K562 (cell line): ENCODE data around the gene FBXW10B. TPM values are rescaled to one million over a fixed set of nuclear protein-coding genes. Genes with fewer than 3 reads are reported as not detected.
"Not testable (repeated sequence)": the region's sequence is repeated elsewhere in the genome, so short reads cannot be mapped to it uniquely, and the experiment has no call there.

ENCODE experiments used
- ATAC-seq: fragments of 200-7000 bp; cut with Tn5 transposase; 3 replicates; pipeline ENCODE4 v1.9.1; 2020; ENCODE audit warnings: moderate library complexity
- BruUV-seq: library from RNA; stranded (reverse); fragments of 400-500 nt; replicated peaks from 2 replicates; lab custom pipeline; 2021; lab: Mats Ljungman, UMichigan
- CTCF ChIA-PET: fragments of 300-600 bp; formaldehyde crosslinking; extraction: SDS; loops from one replicate; lab custom pipeline; 2021; ENCODE audit warnings: low intra/inter-chr PET ratio; lab: Yijun Ruan, JAX
- POLR2A ChIA-PET: fragments of 300-600, 350-650 bp; sonication (Branson Sonifier 250); formaldehyde crosslinking; extraction: SDS; loops from one replicate; lab custom pipeline; 2021; ENCODE audit warnings: antibody characterized with exemption, inconsistent platforms; lab: Yijun Ruan, JAX
- DNase-seq, 4 experiments: peaks; one replicate each; pipeline versions ENCODE4 v3.0.0 to v3.0.0-alpha.2; 2011 to 2018; ENCODE audit warnings: low spot score in 3 of 4, mixed read lengths in 3 of 4; ENCODE audit errors: extremely low read depth in 1 of 4
- FAIRE-seq: peaks from 2 replicates; lab custom pipeline; 2011; peaks lifted over from hg19 to GRCh38; lab: Jason Lieb, UNC
- H2AFZ ChIP-seq: 2 replicates; pipeline ENCODE4 v1.6.0; 2011; ENCODE audit warnings: low read depth, low read length, control low read depth, inconsistent platforms
- H3K27ac ChIP-seq: fragments of 200-600 bp; 3 replicates; pipeline ENCODE4 v1.8.0; 2011; ENCODE audit warnings: low read depth, mild to moderate bottlenecking, control low read depth, inconsistent platforms, low read length, moderate library complexity, mixed read lengths; ENCODE audit errors: extremely low read depth
- H3K27me3 ChIP-seq, 2 experiments: fragments of 300-600 bp in 1 of 2; 2 replicates in 1 of 2; 3 replicates in 1 of 2; pipeline versions ENCODE4 v1.6.0 to v1.8.0; 2011; ENCODE audit warnings: inconsistent platforms in 2 of 2, low read length in 2 of 2, mild to moderate bottlenecking in 1 of 2, mixed read lengths in 1 of 2, moderate library complexity in 1 of 2; ENCODE audit not compliant: control insufficient read depth in 2 of 2, insufficient read depth in 2 of 2
- H3K36me3 ChIP-seq: fragments of 300-600 bp; 3 replicates; pipeline ENCODE4 v1.8.0; 2011; ENCODE audit warnings: mild to moderate bottlenecking, low read length, inconsistent platforms; ENCODE audit not compliant: control insufficient read depth, insufficient read depth
- H3K4me1 ChIP-seq, 2 experiments: fragments of 200-600 bp in 1 of 2; replicated peaks in 1 of 2; 2 replicates in 1 of 2; 3 replicates in 1 of 2; pipeline versions ENCODE4 v1.5.1 to v1.8.0; 2011; ENCODE audit warnings: inconsistent platforms in 2 of 2, low read length in 2 of 2, mild to moderate bottlenecking in 1 of 2, mixed read lengths in 1 of 2, moderate library complexity in 1 of 2; ENCODE audit not compliant: control insufficient read depth in 2 of 2, insufficient read depth in 2 of 2
- H3K4me2 ChIP-seq: 2 replicates; pipeline ENCODE4 v1.6.1; 2011; ENCODE audit warnings: low read length, control low read depth, inconsistent platforms, mixed read lengths; ENCODE audit not compliant: insufficient read depth
- H3K4me3 ChIP-seq: fragments of 200-600 bp; sonication (generic), shearing (Covaris generic); 2 replicates; pipeline ENCODE4 v1.5.1; 2016; ENCODE audit warnings: control low read depth, inconsistent platforms
- H3K79me2 ChIP-seq: fragments of 200-600 bp; 3 replicates; pipeline ENCODE4 v1.8.0; 2011; ENCODE audit warnings: low read length, inconsistent platforms; ENCODE audit not compliant: control insufficient read depth, insufficient read depth
- H3K9ac ChIP-seq, 2 experiments: 2 replicates each; pipeline versions ENCODE4 v1.6.0 to v1.6.1; 2011; ENCODE audit warnings: low read depth in 2 of 2, low read length in 2 of 2, control low read depth in 1 of 2, inconsistent platforms in 1 of 2, mild to moderate bottlenecking in 1 of 2, mixed read lengths in 1 of 2; ENCODE audit not compliant: insufficient read depth in 1 of 2
- H3K9me1 ChIP-seq: one replicate; pipeline ENCODE4 v1.6.0; 2011; ENCODE audit warnings: inconsistent platforms, mild to moderate bottlenecking, low read length, moderate library complexity; ENCODE audit not compliant: control insufficient read depth, insufficient read depth
- H3K9me3 ChIP-seq: replicated peaks from 2 replicates; pipeline ENCODE4 v1.5.1; 2011; ENCODE audit warnings: low read depth, low read length, inconsistent platforms; ENCODE audit not compliant: control insufficient read depth, insufficient read depth
- H4K20me1 ChIP-seq: replicated peaks from 2 replicates; pipeline ENCODE4 v1.6.1; 2011; ENCODE audit warnings: low read length, inconsistent platforms, mixed read lengths; ENCODE audit not compliant: control insufficient read depth, insufficient read depth
- WGBS: fragments of 100-300 bp; shearing (Covaris generic); methylation state at CpG from one replicate; pipeline ENCODE4 v1.1.6; 2016; ENCODE audit warnings: low coverage, mixed read lengths; ENCODE audit not compliant: insufficient coverage; ENCODE audit errors: missing lambda C conversion rate; 5-methylcytosine and 5-hydroxymethylcytosine counted together
- in situ Hi-C: fragments of 300-500 bp; cut with MboI; formaldehyde crosslinking; loops from 4 replicates; pipeline ENCODE4 v1.15.0; 2018; ENCODE audit warnings: inconsistent platforms, mixed read lengths
- intact Hi-C: fragments of 100-400 bp; cut with micrococcal nuclease; formaldehyde crosslinking; loops from 2 replicates; pipeline ENCODE4 v1.14.2; 2022
- polyA plus RNA-seq, 8 experiments: library from polyadenylated mRNA; depleted of rRNA in 4 of 8; stranded (reverse) in 5 of 8; unstranded in 3 of 8; fragments of >200 nt; fragmentation: Nextera tagmentation in 2 of 8; fragmentation: Illumina TruSeq in 1 of 8; extraction: Ambion mirVana in 2 of 8; extraction: Trizol in 1 of 8; gene quantifications; 2 replicates each; pipeline versions ENCODE4 v1.2.1 to v1.2.3, GENCODE V29; 2011 to 2014; ENCODE audit warnings: inconsistent platforms in 1 of 8, missing spikeins in 1 of 8
- total RNA-seq, 7 experiments: library from RNA; depleted of rRNA in 6 of 7; stranded (reverse); fragments of >200 nt in 6 of 7; fragmentation: Illumina TruSeq in 2 of 7; extraction: Trizol in 2 of 7; gene quantifications; 2 replicates each; pipeline versions ENCODE4 v1.2.1 to v1.2.3, GENCODE V29; 2011 to 2021; ENCODE audit warnings: low replicate concordance in 1 of 7

FBXW10B gene
- total and polyA plus RNA-seq, 9 of the 15 experiments (the other 6 are each of a cell fraction or from before 2014, with no cell fraction given) = 0.11 to 0.33 (median 0.16) TPM; not detected in 5

GRCh38 chr17:15589544-15590536 is 29.7 kb downstream of the FBXW10B start:
- H3K9me3 ChIP-seq, intact Hi-C loops, H3K27me3 ChIP-seq, H3K27ac ChIP-seq, H3K4me3 ChIP-seq, ATAC-seq, POLR2A ChIA-PET, H2AFZ ChIP-seq, H3K79me2 ChIP-seq, H3K36me3 ChIP-seq, CTCF ChIA-PET, FAIRE-seq, H3K4me2 ChIP-seq, H3K9ac ChIP-seq, in situ Hi-C loops, BruUV-seq, H4K20me1 ChIP-seq, H3K9me1 ChIP-seq, DNase-seq, H3K4me1 ChIP-seq: not testable (repeated sequence)
- 37% methylated on average over 8 of the region's 17 CpGs for WGBS

DNA sequence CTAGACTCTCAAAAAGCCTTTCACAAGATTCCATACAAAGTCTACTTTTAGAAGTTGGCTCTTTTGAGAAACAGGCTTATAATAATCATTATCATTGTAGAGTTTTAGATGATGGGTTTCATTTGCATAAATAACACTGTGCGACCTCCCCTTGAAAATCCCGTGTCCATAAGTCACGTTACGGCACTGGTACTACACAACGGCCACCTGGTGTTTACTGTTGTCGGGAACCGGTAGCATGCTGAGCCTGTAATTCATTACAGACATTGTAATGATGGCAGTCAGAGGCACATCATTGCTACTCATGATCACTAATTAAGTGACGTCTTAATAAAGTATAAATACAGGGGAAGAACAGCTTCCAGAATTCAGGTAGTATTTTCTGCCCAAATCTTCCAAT is 31.5 kb downstream of the FBXW10B start:
- WGBS = 34% methylated on average over 8 of the region's 8 CpGs
- CTCF ChIA-PET, H3K27me3 ChIP-seq, H3K4me2 ChIP-seq, intact Hi-C loops, H3K4me3 ChIP-seq, DNase-seq, H3K27ac ChIP-seq, H3K79me2 ChIP-seq, H3K9ac ChIP-seq, H4K20me1 ChIP-seq, H2AFZ ChIP-seq, FAIRE-seq, H3K36me3 ChIP-seq, H3K4me1 ChIP-seq, H3K9me3 ChIP-seq, POLR2A ChIA-PET, in situ Hi-C loops, H3K9me1 ChIP-seq, BruUV-seq, ATAC-seq: not testable (repeated sequence)

DNA sequence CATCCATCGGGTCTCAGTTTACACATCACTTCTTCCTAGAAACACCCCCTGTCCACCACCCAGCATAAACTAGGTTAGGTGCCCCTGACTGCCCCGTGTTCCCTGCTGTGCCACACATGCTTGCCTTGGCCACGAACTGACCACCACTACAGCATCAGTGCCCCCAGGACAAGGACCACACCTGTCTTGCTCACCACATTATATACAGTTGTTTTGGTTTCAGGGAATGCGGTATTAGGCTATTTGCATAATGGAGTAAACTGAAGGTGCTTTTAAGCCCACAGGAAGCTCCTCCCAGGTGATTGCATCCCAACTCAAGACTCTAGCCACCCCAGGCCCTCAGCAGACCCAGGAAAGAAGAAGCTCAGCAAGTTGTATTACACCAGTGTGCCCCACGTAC is 36.2 kb downstream of the FBXW10B start:
- H3K4me3 ChIP-seq, H3K9me1 ChIP-seq, DNase-seq, H3K27ac ChIP-seq, ATAC-seq, H3K9me3 ChIP-seq, H2AFZ ChIP-seq, in situ Hi-C loops, H3K4me2 ChIP-seq, BruUV-seq, H3K27me3 ChIP-seq, H3K9ac ChIP-seq, intact Hi-C loops, H4K20me1 ChIP-seq, POLR2A ChIA-PET, FAIRE-seq, H3K4me1 ChIP-seq, H3K36me3 ChIP-seq, CTCF ChIA-PET, H3K79me2 ChIP-seq: not testable (repeated sequence)
- 0% methylated on average over 2 of the region's 5 CpGs for WGBS
